ENCODE measurements around the gene ZNF281.

GRCh38 chr1:200454425-200454824 lies 44.6 kb upstream of the ZNF281 start:
- TF ChIP-seq FOXM1 (IDR thresholded peaks at IDR 0.05; ENCODE audit: borderline replicate concordance) = no peak
- no peak for TF ChIP-seq LEF1 (IDR thresholded peaks at IDR 0.05; ENCODE audit: borderline replicate concordance)
- TF ChIP-seq BHLHE40 (IDR thresholded peaks at IDR 0.05; ENCODE audit: borderline replicate concordance) = no peak
- TF ChIP-seq PKNOX1 (IDR thresholded peaks at IDR 0.05) = no peak
- TF ChIP-seq SP1 (IDR thresholded peaks at IDR 0.05) = no peak
- TF ChIP-seq SUZ12 (IDR thresholded peaks at IDR 0.05) = no peak
- no peak for TF ChIP-seq NFRKB (IDR thresholded peaks at IDR 0.05)
- TF ChIP-seq FOXA1 (IDR thresholded peaks at IDR 0.05) = no peak
- no peak for TF ChIP-seq ELF4 (IDR thresholded peaks at IDR 0.05)

Measured in HEK293T (cell line).